ENCODE results near the gene ABCB11. TPM values are rescaled to one million over a fixed set of nuclear protein-coding genes. Genes with fewer than 3 reads are reported as not detected.

The ABCB11 gene
- total and polyA plus RNA-seq, 9 of the 15 experiments (the other 6 are each of a cell fraction or from before 2014, with no cell fraction given) = 0.04 to 0.51 (median 0.10) TPM; not detected in 1

- Histone ChIP-seq H3K4me1 (replicated peaks in 1 of 2; ENCODE audit: control insufficient read depth in 2 of 2, insufficient read depth in 2 of 2, low read length in 2 of 2) (peaks cover 12 to 38% of the 10 kb centered on the region in 2 experiments; a peak in 4 of 5 replicates), H3K9me1 (ENCODE audit: control insufficient read depth, insufficient read depth, low read length) (no peaks in the 10 kb centered on the region), H3K9ac (ENCODE audit: insufficient read depth in 1 of 2, low read depth in 2 of 2, low read length in 2 of 2) (no peak overlapping the region), H3K27ac (ENCODE audit: extremely low read depth, low read depth, low read length) (no peak overlapping the region), H4K20me1 (replicated peaks; ENCODE audit: control insufficient read depth, insufficient read depth, low read length) (no peaks in the 10 kb centered on the region), H3K36me3 (ENCODE audit: control insufficient read depth, insufficient read depth, low read length) (no peaks in the 10 kb centered on the region), H2AFZ (ENCODE audit: low read depth, low read length) (peak overlapping the region; percentile 81), H3K4me3 (no peak overlapping the region), H3K4me2 (ENCODE audit: insufficient read depth, low read length) (0 out of 2 replicates have a peak overlapping the region, but pooled peaks have one; percentile 9), H3K9me3 (replicated peaks; ENCODE audit: control insufficient read depth, insufficient read depth, low read depth, low read length) (no peaks in the 10 kb centered on the region), H3K27me3 (ENCODE audit: control insufficient read depth in 2 of 2, insufficient read depth in 2 of 2, low read length in 2 of 2) (no peaks in the 10 kb centered on the region), H3K79me2 (ENCODE audit: control insufficient read depth, insufficient read depth, low read length) (no peaks in the 10 kb centered on the region)
- FAIRE-seq = peak; percentile 56
- 24% methylated on average over 4 of the region's 4 CpGs for WGBS (ENCODE audit: insufficient coverage, low coverage, missing lambda C conversion rate)
- in situ Hi-C loops (cut with MboI) = no loop called here
- intact Hi-C loops (cut with micrococcal nuclease) = no loop called here
- ATAC-seq = peak; percentile 67
- CTCF ChIA-PET (ENCODE audit: low intra/inter-chr PET ratio) = no interaction called here
- DNase-seq (ENCODE audit: extremely low read depth in 1 of 4, low spot score in 3 of 4) = peak; percentile 49 to 72 (median 60)
- no TSS peak for BruUV-seq (replicated peaks)
- POLR2A ChIA-PET = interaction anchor here (1.3 kb wide), 1 partner anchor 10 kb away, joined by 5 read pairs; no protein-coding TSS in a partner anchor
- TF ChIP-seq CBFA2T3 (IDR thresholded peaks at IDR 0.05) (peak; percentile 43), EGR1 (conservative IDR thresholded peaks at IDR 0.05) (peak; percentile 82), FOXM1 (IDR thresholded peaks at IDR 0.05; ENCODE audit: low read depth) (peak; percentile 40; the same call in 1 of the 2 replicates), FOXM1 (CRISPR knock-in tag; IDR thresholded peaks at IDR 0.05; ENCODE audit: low read depth) (no peak), HMBOX1 (IDR thresholded peaks at IDR 0.05) (0 out of 2 replicates have a peak, but pooled peaks have one; percentile 15), MYBL2 (IDR thresholded peaks at IDR 0.05; ENCODE audit: low read depth) (peak; percentile 62), MYBL2 (CRISPR knock-in tag; IDR thresholded peaks at IDR 0.05; ENCODE audit: borderline replicate concordance) (no peak), SPI1 (IDR thresholded peaks at IDR 0.05; ENCODE audit: borderline replicate concordance, low read depth, low read length) (peak; percentile 91), NKRF (IDR thresholded peaks at IDR 0.05; ENCODE audit: borderline replicate concordance) (peak; percentile 36; the same call in 1 of the 2 replicates), PKNOX1 (IDR thresholded peaks at IDR 0.05) (peak; percentile 62; the same call in 1 of the 2 replicates), DPF2 (IDR thresholded peaks at IDR 0.05) (peak; percentile 44), ZNF24 (IDR thresholded peaks at IDR 0.05) (peak; percentile 47; the same call in 1 of the 2 replicates), HNRNPL (IDR thresholded peaks at IDR 0.05; ENCODE audit: low read depth, low read length) (no peak), CXXC5 (CRISPR knock-in tag; IDR thresholded peaks at IDR 0.05) (0 out of 2 replicates have a peak, but pooled peaks have one; percentile 3), SMARCB1 (IDR thresholded peaks at IDR 0.05; ENCODE audit: insufficient read length, low read depth) (no peak), HIVEP1 (CRISPR knock-in tag; IDR thresholded peaks at IDR 0.05) (no peak), TAL1 (IDR thresholded peaks at IDR 0.05) (0 out of 2 replicates have a peak, but pooled peaks have one; percentile 6), TEAD4 (IDR thresholded peaks at IDR 0.05; ENCODE audit: low read length) (peak; percentile 23; the same call in 1 of the 2 replicates), TEAD4 (CRISPR knock-in tag; IDR thresholded peaks at IDR 0.05; ENCODE audit: borderline replicate concordance) (no peak), HBP1 (CRISPR knock-in tag; IDR thresholded peaks at IDR 0.05) (0 out of 2 replicates have a peak, but pooled peaks have one; percentile 59)
Observed at GRCh38 chr2:169015943-169016342, 15.2 kb downstream of the ABCB11 start.
